Testis (tissue), 2 donors: Measurements from ENCODE around the gene KIAA0513.

Source experiments
- CTCF ChIP-seq, 3 experiments: fragments of 450-650 bp in 2 of 3; fragments of 200-600 bp in 1 of 3; sonication (generic) in 1 of 3; IDR thresholded peaks; one replicate each; pipeline ENCODE4 v1.5.1; 2016 to 2019; ENCODE audit warnings: antibody characterized with exemption in 3 of 3, mild to moderate bottlenecking in 2 of 3, moderate library complexity in 1 of 3
- POLR2A ChIP-seq: fragments of 450-650 bp; IDR thresholded peaks from one replicate; pipeline ENCODE4 v1.6.1; 2017; ENCODE audit warnings: antibody characterized with exemption, mild to moderate bottlenecking, moderate library complexity

GRCh38 chr16:85111184-85111583 is 83.6 kb downstream of the KIAA0513 start:
- TF ChIP-seq CTCF (IDR thresholded peaks at IDR 0.05) (no peak), POLR2A (no peak)
